NCI-H1048 (cell line): ENCODE results near the gene LCP2.

Experiments
- DNase-seq: peaks from one replicate; lab custom pipeline; 2025; lab: John Stamatoyannopoulos, UW

The LCP2 gene

GRCh38 chr5:170315154-170315553, 17.6 kb upstream of the LCP2 start:
- no peak for DNase-seq

DNA sequence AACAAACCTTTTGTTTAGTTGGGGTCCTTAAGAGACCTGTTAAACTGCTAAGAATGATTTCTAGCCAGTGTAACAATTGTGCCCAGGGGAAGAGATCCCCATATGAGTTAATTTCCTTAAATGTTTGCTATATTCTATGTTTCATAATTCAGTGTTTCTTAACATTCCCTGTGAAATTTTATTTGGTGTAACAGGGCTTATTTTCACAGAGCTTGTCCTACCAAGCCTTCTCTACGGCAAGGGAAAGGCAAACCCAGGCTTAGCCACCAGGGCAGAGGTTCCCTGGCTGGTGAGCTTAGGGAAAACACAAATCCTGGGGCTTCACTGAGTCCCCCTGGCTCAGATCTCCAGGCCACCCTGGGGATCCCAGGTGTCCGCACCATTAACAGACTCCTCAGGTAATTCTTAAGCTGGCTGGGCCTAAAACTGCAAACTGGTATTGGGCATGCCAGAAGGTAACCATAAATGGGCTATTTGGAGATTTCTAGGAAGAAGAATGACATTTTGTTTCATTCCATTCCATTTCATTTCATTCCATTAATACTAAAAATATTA, 17.0 kb upstream of the LCP2 start:
- DNase-seq, result no peak

GRCh38 chr5:170313816-170314215, 16.2 kb upstream of the LCP2 start:
- DNase-seq, result no peak

DNA sequence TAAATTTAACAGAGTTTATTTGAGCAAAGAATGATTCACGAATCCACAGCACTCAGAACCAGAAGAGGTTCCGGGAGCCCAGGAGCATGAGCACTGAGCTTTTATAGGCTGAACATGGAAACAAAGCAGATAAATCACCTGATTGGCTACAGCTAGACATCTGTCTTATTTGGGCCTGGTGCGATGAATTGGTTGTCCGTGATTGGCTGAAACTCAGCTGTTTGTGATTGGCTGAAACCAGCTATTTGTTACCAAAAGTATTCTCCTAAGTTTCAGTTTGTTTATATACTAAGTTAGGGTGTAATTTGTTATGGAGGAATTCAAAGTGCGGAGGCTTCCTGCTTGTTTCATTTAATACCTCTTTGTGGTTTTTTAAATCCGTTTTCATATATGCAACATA, 15.8 kb upstream of the LCP2 start:
- DNase-seq, result no peak

- no peak for DNase-seq
Observed at GRCh38 chr5:170312666-170313065, 15.1 kb upstream of the LCP2 start.

GRCh38 chr5:170312301-170312595, 14.7 kb upstream of the LCP2 start:
- no peak for DNase-seq

DNA sequence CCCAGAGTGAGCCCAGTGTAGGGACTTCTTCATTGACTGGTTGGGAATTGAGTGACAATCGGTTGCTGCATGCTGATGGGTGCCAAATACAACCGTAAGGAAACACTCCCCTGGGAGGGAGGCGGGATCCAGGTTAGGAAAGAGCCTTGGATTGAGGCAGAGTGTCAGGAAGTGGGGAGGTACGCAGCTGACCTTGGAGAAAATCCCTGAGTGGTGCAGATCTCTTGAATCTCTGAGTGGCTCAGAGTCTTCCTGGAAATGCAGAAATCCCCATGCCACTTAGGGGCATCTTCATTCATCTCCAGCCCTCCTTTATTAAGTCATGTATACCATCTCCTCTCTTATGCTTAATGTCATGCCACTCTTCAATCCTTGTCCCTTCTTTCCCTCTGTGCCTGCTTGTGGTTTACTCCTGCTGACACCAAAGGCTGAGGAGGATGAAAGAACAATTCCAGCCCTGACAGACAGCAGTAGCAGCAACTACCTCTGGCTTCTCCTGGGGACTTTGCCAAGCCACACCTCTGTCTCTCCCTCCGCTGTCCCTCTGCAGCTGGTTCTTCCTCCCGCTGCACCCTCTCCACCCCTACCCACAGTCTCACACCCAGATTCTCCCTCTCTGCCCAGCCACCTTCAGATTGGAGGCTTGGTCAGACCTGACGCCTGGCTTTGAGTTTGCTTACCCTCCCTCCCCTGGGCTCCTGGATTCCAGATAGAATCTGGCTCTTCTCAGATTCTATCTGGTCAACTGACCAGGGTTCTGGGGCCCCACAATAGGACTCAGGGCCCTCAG, 14.1 kb upstream of the LCP2 start:
- DNase-seq, result no peak

GRCh38 chr5:170310256-170310926, 12.8 kb upstream of the LCP2 start:
- DNase-seq, result no peak

DNA sequence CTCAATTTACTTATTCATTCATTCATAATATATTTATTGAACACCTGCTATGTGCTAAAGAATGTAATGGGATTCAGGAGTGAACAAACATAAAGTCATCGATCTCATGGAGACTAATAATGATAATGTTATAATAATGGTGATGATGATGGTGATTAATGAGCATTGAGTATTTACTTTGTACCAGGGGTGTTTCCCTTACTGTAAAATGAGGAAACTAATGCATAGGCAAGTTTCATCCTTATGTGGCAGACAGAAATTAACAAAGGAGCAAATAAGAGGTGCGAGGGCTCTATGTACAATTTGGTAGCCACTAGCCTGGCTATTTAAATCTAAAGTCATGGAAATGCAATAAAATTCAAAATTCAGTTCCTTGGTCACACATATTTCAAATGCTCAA, 11.1 kb upstream of the LCP2 start:
- DNase-seq, result no peak

GRCh38 chr5:170307575-170308465, 10.2 kb upstream of the LCP2 start:
- no peak for DNase-seq

DNA sequence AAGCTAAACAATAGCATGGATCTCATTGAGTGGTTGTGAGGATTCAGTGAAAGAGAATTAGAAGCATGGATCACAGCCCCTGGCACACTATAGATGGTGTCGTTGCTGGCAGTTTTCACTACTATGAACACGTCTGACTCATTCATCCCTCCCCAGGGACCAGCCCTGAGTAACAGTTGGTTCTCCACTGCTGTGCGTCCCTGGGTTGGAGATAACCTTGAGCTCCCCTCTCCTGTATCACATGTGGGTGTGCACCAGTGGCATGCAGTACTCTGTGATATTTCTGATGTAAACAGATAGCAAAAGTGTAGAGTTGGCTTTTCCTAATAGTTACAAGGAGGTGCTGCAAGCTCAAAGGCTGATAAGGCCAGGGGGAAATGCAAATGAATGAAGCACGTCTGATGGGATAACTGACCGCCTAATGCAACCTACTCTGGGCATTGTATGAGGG, 8.8 kb upstream of the LCP2 start:
- DNase-seq, result no peak

DNA sequence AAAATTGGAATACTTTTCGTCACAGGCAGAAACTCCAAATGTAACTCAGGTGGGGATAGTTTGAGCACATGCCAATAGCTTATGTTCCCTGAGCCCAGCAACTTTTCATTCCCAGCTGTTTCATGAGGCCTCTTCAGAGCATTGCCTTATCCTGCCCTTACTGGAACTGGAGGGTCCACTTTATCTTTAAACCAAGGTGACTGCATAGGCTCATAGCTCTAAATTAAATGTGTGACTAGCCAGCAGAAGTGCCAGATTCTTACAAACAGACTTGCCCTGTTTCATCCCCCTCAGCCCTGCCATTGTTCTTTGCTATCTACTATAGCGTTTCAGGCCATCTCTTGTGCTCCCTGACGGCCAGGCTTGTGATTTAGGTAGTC, 8.1 kb upstream of the LCP2 start:
- DNase-seq, result no peak

GRCh38 chr5:170305016-170305645, 7.6 kb upstream of the LCP2 start:
- DNase-seq, result no peak

GRCh38 chr5:170303549-170303948, 6.0 kb upstream of the LCP2 start:
- DNase-seq, result no peak

DNA sequence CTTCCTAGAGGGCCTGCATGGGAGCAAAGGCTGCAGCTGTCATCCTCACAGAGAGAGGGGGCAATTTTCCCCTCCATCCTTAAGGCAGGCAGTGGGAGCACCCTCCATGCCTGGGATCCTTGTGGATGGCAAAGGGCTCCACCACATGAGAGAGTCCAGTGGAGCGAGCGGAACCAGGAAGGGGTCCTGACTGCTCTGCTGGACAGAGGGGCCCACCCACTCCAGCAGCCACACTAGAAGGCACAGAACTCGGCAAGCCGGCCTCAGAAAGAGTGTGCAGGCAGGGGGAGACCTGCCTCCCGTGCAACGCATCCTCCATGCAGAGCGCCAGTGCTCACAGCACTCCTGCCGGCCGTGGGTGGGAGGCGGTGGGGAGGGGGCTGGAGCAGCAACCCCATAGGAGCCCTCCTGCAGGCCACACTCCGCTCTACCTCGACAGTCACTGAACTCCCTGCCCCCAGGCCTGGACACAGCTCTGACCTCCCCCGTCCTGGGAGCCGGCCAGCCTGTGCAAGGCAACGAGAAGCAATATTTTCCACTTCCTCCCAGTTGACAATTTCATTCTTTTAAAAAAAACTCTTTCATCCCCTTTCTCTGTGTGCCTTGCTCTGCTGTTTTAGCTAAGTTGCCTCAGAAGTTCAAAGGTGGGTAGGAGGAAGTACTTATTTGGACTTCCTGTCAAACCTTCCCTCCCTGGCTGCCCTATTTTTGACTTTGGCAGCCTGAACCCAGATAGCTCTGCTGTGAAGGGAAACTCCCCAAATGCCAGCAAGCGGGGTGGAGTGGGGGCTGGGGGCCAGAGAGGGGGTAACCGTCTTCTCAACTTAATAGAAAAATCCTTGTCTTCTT, 5.3 kb upstream of the LCP2 start:
- no peak for DNase-seq

GRCh38 chr5:170301981-170302652, 4.5 kb upstream of the LCP2 start:
- no peak for DNase-seq

DNA sequence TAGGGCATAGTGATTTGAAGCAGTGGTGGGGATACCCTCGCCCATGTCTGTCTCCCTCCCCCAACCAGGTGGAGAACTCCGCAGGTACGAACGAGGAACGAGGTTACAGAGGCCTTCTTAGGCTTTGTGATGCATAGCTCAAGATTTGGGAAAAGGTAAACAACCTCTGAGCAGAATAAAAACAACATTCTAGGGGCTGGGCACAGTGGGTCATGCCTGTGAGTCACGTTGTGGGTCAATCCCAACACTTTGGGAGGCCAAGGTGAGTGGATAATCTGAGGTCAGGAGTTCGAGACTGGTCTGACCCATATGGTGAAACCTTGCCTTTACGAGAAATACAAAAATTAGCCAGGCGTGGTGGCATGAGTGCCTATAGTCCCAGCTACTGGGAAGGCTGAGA, 3.6 kb upstream of the LCP2 start:
- no peak for DNase-seq

DNA sequence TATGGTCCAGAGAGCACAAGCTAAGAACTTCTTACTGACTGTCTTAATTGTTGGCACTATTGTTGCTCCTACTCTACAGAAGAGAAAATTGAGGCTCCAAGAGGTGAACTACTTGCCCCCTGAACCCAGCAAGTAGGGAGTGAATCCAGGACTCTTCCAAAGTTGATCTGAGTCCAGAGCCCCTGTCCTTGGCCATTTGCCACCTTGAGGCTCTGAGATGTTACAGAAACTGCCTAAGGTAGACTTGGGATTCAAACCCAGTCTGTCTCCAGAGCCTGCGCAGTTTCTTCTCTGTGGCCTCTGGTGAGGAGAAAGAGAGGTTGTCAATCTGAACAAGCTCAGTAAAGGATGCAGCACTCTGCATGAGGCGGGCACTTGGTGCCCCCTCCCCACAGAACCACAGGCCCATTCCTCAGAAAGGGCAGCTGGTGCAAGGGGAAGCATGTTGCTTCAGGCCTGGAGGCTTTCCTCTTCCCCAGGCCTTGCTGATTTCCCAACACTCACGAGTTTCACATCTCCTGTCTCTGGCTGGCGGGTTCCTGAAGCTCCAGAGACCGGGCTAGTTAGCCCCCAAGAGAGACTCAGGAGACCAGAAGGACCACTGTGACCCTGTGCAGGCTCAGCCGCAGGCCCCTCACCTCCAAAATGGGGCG, 2.9 kb upstream of the LCP2 start:
- DNase-seq, result no peak

DNA sequence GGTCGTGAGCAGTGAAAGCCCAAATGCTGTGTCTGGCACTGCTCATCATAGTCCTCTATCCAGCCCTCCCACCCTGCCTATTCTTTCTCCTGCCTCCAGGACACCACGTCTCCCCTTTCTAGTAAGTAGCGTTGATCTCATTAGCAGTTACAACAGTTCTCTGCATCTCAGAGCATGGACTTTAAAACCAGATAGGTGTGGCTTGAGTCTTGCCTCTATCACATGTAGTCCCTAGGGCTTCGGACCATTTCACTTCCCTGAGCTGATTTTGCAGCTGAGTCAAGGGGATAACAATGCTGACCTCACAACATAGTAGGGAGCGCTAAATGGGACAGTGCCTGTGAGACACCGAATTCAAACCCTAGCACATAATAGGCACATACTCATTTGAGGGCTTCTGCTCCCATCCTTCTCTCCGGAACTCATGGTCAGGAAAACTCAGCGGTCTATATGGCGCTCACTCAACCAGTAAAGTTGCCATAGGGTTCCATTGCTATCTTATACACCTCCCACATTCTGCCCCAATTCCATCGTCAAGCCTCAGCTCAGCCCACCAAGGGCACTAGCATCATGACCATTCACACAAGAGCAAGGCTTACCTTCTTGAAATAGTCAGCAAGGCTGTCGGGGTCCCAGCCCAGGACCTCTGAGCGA, 515 bp downstream of the LCP2 start:
- no peak for DNase-seq
